Neuronal stem cell (in vitro differentiated cells): ENCODE results near the gene AURKAIP1.

Experiments
- DNase-seq: peaks from one replicate; pipeline ENCODE4 v3.0.0-alpha.2; 2013; ENCODE audit warnings: low spot score
- H2AFZ ChIP-seq: one replicate; pipeline ENCODE4 v1.6.1; 2013; ENCODE audit warnings: mild to moderate bottlenecking, low read length, inconsistent platforms
- H2AK5ac ChIP-seq: 2 replicates; pipeline ENCODE4 v1.6.1; 2013; ENCODE audit warnings: low read depth, mild to moderate bottlenecking, inconsistent platforms, low read length, moderate library complexity, mixed read lengths
- H2BK120ac ChIP-seq: 2 replicates; pipeline ENCODE4 v1.6.1; 2013; ENCODE audit warnings: low read depth, mild to moderate bottlenecking, inconsistent platforms, low read length, moderate library complexity, mixed read lengths
- H2BK12ac ChIP-seq: one replicate; pipeline ENCODE4 v1.6.1; 2013; ENCODE audit warnings: low read length, inconsistent platforms
- H2BK15ac ChIP-seq: 2 replicates; pipeline ENCODE4 v1.6.1; 2013; ENCODE audit warnings: mild to moderate bottlenecking, low read length, inconsistent platforms, mixed read lengths
- H2BK5ac ChIP-seq: one replicate; pipeline ENCODE4 v1.6.1; 2013; ENCODE audit warnings: inconsistent platforms, mild to moderate bottlenecking, low read length, moderate library complexity
- H3K14ac ChIP-seq: one replicate; pipeline ENCODE4 v1.6.1; 2013; ENCODE audit warnings: low read length, inconsistent platforms
- H3K18ac ChIP-seq: 2 replicates; pipeline ENCODE4 v1.6.1; 2013; ENCODE audit warnings: low read length, inconsistent platforms
- H3K23ac ChIP-seq: 2 replicates; pipeline ENCODE4 v1.6.1; 2013; ENCODE audit warnings: low read depth, mild to moderate bottlenecking, mixed read lengths, low read length, inconsistent platforms; ENCODE audit not compliant: poor library complexity
- H3K27ac ChIP-seq: replicated peaks from 3 replicates; pipeline ENCODE4 v1.5.1; 2013; ENCODE audit warnings: low read length, inconsistent platforms
- H3K27me3 ChIP-seq, 3 experiments: 2 replicates each; pipeline ENCODE4 v1.6.1; 2013; ENCODE audit warnings: low read length in 3 of 3, mild to moderate bottlenecking in 2 of 3, inconsistent platforms in 1 of 3, low read depth in 1 of 3, mixed read lengths in 1 of 3, moderate library complexity in 1 of 3; ENCODE audit not compliant: control insufficient read depth in 3 of 3, insufficient read depth in 3 of 3
- H3K36me3 ChIP-seq, 2 donors: replicated peaks in 1 of 2; 2 replicates each; pipeline ENCODE4 v1.6.1; 2013; ENCODE audit warnings: low read length in 2 of 2; ENCODE audit not compliant: control insufficient read depth in 2 of 2, insufficient read depth in 2 of 2
- H3K4ac ChIP-seq: 2 replicates; pipeline ENCODE4 v1.6.1; 2013; ENCODE audit warnings: inconsistent platforms, mild to moderate bottlenecking, low read length, moderate library complexity
- H3K4me1 ChIP-seq, 2 donors: 1 replicate in 1 of 2; 2 replicates in 1 of 2; pipeline ENCODE4 v1.6.1; 2013; ENCODE audit warnings: low read length in 2 of 2, low read depth in 1 of 2; ENCODE audit not compliant: control insufficient read depth in 2 of 2, insufficient read depth in 1 of 2
- H3K4me2 ChIP-seq: one replicate; pipeline ENCODE4 v1.6.1; 2013; ENCODE audit warnings: mild to moderate bottlenecking, low read length, inconsistent platforms; ENCODE audit not compliant: insufficient read depth, poor library complexity, severe bottlenecking
- H3K4me3 ChIP-seq, 2 donors: 2 replicates each; pipeline ENCODE4 v1.5.1; 2013; ENCODE audit warnings: low read length in 2 of 2, mild to moderate bottlenecking in 2 of 2, inconsistent platforms in 1 of 2, moderate library complexity in 1 of 2
- H3K79me1 ChIP-seq: one replicate; pipeline ENCODE4 v1.6.1; 2013; ENCODE audit warnings: low read depth, mild to moderate bottlenecking, inconsistent platforms, low read length, moderate library complexity
- H3K9ac ChIP-seq: one replicate; pipeline ENCODE4 v1.6.1; 2013; ENCODE audit warnings: mild to moderate bottlenecking, low read depth, low read length, inconsistent platforms; ENCODE audit not compliant: poor library complexity
- H3K9me3 ChIP-seq, 2 donors: replicated peaks in 1 of 2; 2 replicates each; pipeline versions ENCODE3 to v1.6.1; 2013; ENCODE audit warnings: low read length in 2 of 2, mild to moderate bottlenecking in 2 of 2, inconsistent platforms in 1 of 2, low read depth in 1 of 2, mixed read lengths in 1 of 2, moderate library complexity in 1 of 2; ENCODE audit not compliant: control insufficient read depth in 2 of 2, insufficient read depth in 1 of 2
- H4K8ac ChIP-seq: one replicate; pipeline ENCODE4 v1.6.1; 2013; ENCODE audit warnings: low read depth, mild to moderate bottlenecking, inconsistent platforms, low read length, moderate library complexity
- H4K91ac ChIP-seq: one replicate; pipeline ENCODE4 v1.6.1; 2013; ENCODE audit warnings: low read length, low read depth, mild to moderate bottlenecking, inconsistent platforms; ENCODE audit not compliant: poor library complexity
- WGBS, 2 donors: extraction: QIAGEN DNeasy Blood & Tissue Kit; methylation state at CpG; one replicate each; pipeline ENCODE4 v1.1.7; 2013; ENCODE audit warnings: missing lambda C conversion rate in 2 of 2, mixed read lengths in 1 of 2; ENCODE audit not compliant: insufficient read length in 2 of 2, insufficient replicate concordance in 1 of 2; ENCODE audit errors: extremely low coverage in 2 of 2; 5-methylcytosine and 5-hydroxymethylcytosine counted together

Gene AURKAIP1

GRCh38 chr1:1356166-1356795 lies 18.7 kb downstream of the AURKAIP1 start:
- peaks cover 4% of the 10 kb centered on the region for H3K79me1 ChIP-seq
- peaks cover 2 to 5% of the 10 kb centered on the region in 2 donors for H3K36me3 ChIP-seq
- peak overlapping the region; percentile 82 for H2BK12ac ChIP-seq
- H2BK5ac ChIP-seq: no peak overlapping the region
- H2AFZ ChIP-seq: no peak overlapping the region
- peak overlapping the region; percentile 91 for H2BK120ac ChIP-seq
- peaks cover 56 to 65% of the 10 kb centered on the region in 2 donors for H3K4me1 ChIP-seq
- no peak overlapping the region for H4K91ac ChIP-seq
- peak overlapping the region in 1 of 2 donors; percentile 39 for H3K4me3 ChIP-seq
- H3K4me2 ChIP-seq: no peak overlapping the region
- H3K23ac ChIP-seq: peak overlapping the region; percentile 29
- peak overlapping the region; percentile 99 for H2AK5ac ChIP-seq
- H3K4ac ChIP-seq: no peak overlapping the region
- H3K9me3 ChIP-seq: peaks cover 0 to 3% of the 10 kb centered on the region in 2 donors
- no peak for DNase-seq
- no CpG with 5 or more reads among the region's 8 CpGs for WGBS, 2 donors
- H4K8ac ChIP-seq: no peak overlapping the region
- H3K18ac ChIP-seq: peak overlapping the region; percentile 93
- H3K27me3 ChIP-seq: peaks cover 0 to 25% (median 14%) of the 10 kb centered on the region in 3 experiments
- H3K27ac ChIP-seq: no peak overlapping the region
- H3K14ac ChIP-seq: no peak overlapping the region
- no peak overlapping the region for H3K9ac ChIP-seq
- H2BK15ac ChIP-seq: peak overlapping the region; percentile 85

GRCh38 chr1:1355416-1355815 lies 19.6 kb downstream of the AURKAIP1 start:
- H2BK120ac ChIP-seq: peak overlapping the region; percentile 91
- peaks cover 48 to 58% of the 10 kb centered on the region in 2 donors for H3K4me1 ChIP-seq
- H3K4ac ChIP-seq: no peak overlapping the region
- H2BK5ac ChIP-seq: no peak overlapping the region
- peak overlapping the region; percentile 92 for H3K18ac ChIP-seq
- H2BK12ac ChIP-seq: no peak overlapping the region
- no peak overlapping the region for H3K14ac ChIP-seq
- H3K36me3 ChIP-seq: peaks cover 2 to 5% of the 10 kb centered on the region in 2 donors
- no peak overlapping the region for H4K8ac ChIP-seq
- H3K79me1 ChIP-seq: peaks cover 4% of the 10 kb centered on the region
- no peak for DNase-seq
- peak overlapping the region; percentile 92 for H2BK15ac ChIP-seq
- peak overlapping the region; percentile 49 for H3K4me2 ChIP-seq
- H3K9ac ChIP-seq: no peak overlapping the region
- no CpG with 5 or more reads among the region's 52 CpGs for WGBS, 2 donors
- no peak overlapping the region for H3K27ac ChIP-seq
- H2AK5ac ChIP-seq: peak overlapping the region; percentile 92
- peak overlapping the region; percentile 89 for H3K23ac ChIP-seq
- no peak overlapping the region for H4K91ac ChIP-seq
- peaks cover 0 to 25% (median 14%) of the 10 kb centered on the region in 3 experiments for H3K27me3 ChIP-seq
- H3K4me3 ChIP-seq: peak overlapping the region in 1 of 2 donors; percentile 36
- no peak overlapping the region for H2AFZ ChIP-seq
- H3K9me3 ChIP-seq: peaks cover 0 to 3% of the 10 kb centered on the region in 2 donors

DNA sequence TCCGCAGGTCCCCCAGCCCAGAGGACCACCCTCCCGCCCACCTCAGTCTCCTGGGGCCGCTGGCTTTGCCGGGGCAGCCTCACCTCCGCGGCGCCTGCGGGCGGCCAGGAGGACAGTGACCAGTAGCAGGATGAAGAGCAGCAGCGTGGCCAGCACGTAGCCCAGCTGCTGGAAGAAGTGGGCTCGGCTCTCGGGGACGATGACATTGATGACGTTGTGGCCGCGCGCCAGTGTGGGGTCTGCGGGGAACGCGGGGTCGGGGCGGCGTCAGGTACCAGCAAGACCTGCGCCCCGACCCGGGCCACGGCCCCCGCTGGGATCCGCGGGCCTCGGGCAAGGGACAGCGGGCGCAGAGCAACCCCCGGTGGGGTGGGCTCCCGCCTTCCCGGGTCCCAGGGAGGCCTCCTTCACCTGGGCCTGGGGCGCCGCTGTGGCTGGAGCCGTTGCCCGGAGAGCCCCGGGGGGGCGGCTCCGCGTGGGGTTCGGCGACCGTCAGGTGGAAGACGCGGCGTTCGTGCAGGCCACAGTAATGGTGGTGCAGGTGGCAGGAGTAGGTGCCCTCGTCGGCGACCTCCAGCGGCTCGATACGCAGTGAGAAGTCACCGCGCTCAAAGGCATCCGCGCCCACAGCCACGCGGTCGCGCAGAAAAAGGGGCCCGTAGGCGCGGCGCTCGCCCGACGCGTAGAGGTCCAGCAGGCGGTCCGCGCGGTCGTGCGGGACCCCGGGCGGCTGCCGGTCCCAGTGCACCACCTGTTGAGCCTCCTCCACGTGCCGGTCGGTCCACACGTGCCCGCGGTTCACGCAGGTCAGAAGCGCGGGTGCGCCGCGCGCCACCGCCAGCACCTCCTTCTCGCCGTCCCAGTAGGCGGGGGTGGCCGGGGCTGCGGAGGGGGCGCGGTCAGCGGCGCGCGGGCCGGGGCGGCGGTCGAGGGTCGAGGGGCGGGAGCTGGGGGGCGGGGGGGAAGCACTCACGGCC lies 20.4 kb downstream of the AURKAIP1 start:
- H2BK120ac ChIP-seq: no peak overlapping the region
- H3K4me3 ChIP-seq: peak overlapping the region in 1 of 2 donors; percentile 19
- H3K36me3 ChIP-seq: peaks cover 2 to 5% of the 10 kb centered on the region in 2 donors
- H3K23ac ChIP-seq: peak overlapping the region; percentile 98
- H3K9me3 ChIP-seq: peaks cover 0 to 3% of the 10 kb centered on the region in 2 donors
- no CpG with 5 or more reads among the region's 116 CpGs for WGBS, 2 donors
- H3K4me1 ChIP-seq: peaks cover 41 to 51% of the 10 kb centered on the region in 2 donors
- peak overlapping the region; percentile 66 for H3K4me2 ChIP-seq
- no peak overlapping the region for H3K27ac ChIP-seq
- peak overlapping the region; percentile 92 for H2BK15ac ChIP-seq
- H3K4ac ChIP-seq: peak overlapping the region; percentile 23
- DNase-seq: no peak
- H2BK12ac ChIP-seq: peak overlapping the region; percentile 84
- H4K8ac ChIP-seq: no peak overlapping the region
- H3K27me3 ChIP-seq: peaks cover 0 to 25% (median 14%) of the 10 kb centered on the region in 3 experiments
- peak overlapping the region; percentile 95 for H3K18ac ChIP-seq
- H4K91ac ChIP-seq: no peak overlapping the region
- no peak overlapping the region for H2AFZ ChIP-seq
- H2AK5ac ChIP-seq: peak overlapping the region; percentile 92
- H2BK5ac ChIP-seq: peak overlapping the region; percentile 39
- peaks cover 4% of the 10 kb centered on the region for H3K79me1 ChIP-seq
- H3K14ac ChIP-seq: peak overlapping the region; percentile 94
- peak overlapping the region; percentile 70 for H3K9ac ChIP-seq
